ENCODE results near the gene ASB1.

Gene ASB1

GRCh38 chr2:238444242-238444641, 17.5 kb downstream of the ASB1 start:
- no peak for DNase-seq (ENCODE audit: low spot score)

- DNase-seq (ENCODE audit: low spot score): no peak
Measured at GRCh38 chr2:238445409-238446190, 18.9 kb downstream of the ASB1 start.

- DNase-seq (ENCODE audit: low spot score): no peak
Measured at GRCh38 chr2:238446371-238446770, 19.6 kb downstream of the ASB1 start.

- DNase-seq (ENCODE audit: low spot score): no peak
Measured at GRCh38 chr2:238448031-238448955, 21.6 kb downstream of the ASB1 start.

- DNase-seq (ENCODE audit: low spot score): no peak
Measured at GRCh38 chr2:238449241-238449640, 22.5 kb downstream of the ASB1 start.

GRCh38 chr2:238449909-238450417, 23.2 kb downstream of the ASB1 start:
- DNase-seq (ENCODE audit: low spot score): peak; percentile 56

- no peak for DNase-seq (ENCODE audit: low spot score)
Measured at GRCh38 chr2:238450440-238450861, 23.7 kb downstream of the ASB1 start.

- DNase-seq (ENCODE audit: low spot score): no peak
Measured at GRCh38 chr2:238453842-238454241, 27.1 kb downstream of the ASB1 start.

- DNase-seq (ENCODE audit: low spot score): no peak
Measured at GRCh38 chr2:238456449-238456848, 29.7 kb downstream of the ASB1 start.

GRCh38 chr2:238456970-238457926, 30.5 kb downstream of the ASB1 start:
- no peak for DNase-seq (ENCODE audit: low spot score)

- DNase-seq (ENCODE audit: low spot score): no peak
Measured at GRCh38 chr2:238457927-238458324, 31.2 kb downstream of the ASB1 start.

- DNase-seq (ENCODE audit: low spot score): no peak
Measured at GRCh38 chr2:238458651-238459050, 31.9 kb downstream of the ASB1 start.

GRCh38 chr2:238459081-238459629, 32.4 kb downstream of the ASB1 start:
- DNase-seq (ENCODE audit: low spot score): peak; percentile 65

GRCh38 chr2:238461051-238461450, 34.3 kb downstream of the ASB1 start:
- no peak for DNase-seq (ENCODE audit: low spot score)

- no peak for DNase-seq (ENCODE audit: low spot score)
Measured at GRCh38 chr2:238461491-238461890, 34.8 kb downstream of the ASB1 start.

GRCh38 chr2:238461916-238462315, 35.2 kb downstream of the ASB1 start:
- no peak for DNase-seq (ENCODE audit: low spot score)

GRCh38 chr2:238462782-238463396, 36.2 kb downstream of the ASB1 start:
- no peak for DNase-seq (ENCODE audit: low spot score)

- no peak for DNase-seq (ENCODE audit: low spot score)
Measured at GRCh38 chr2:238464389-238464788, 37.7 kb downstream of the ASB1 start.

GRCh38 chr2:238465487-238466242, 38.9 kb downstream of the ASB1 start:
- DNase-seq (ENCODE audit: low spot score): no peak

GRCh38 chr2:238466243-238466756, 39.6 kb downstream of the ASB1 start:
- no peak for DNase-seq (ENCODE audit: low spot score)

Data from Ammon's horn (tissue), 1 donor.